ENCODE results near the gene UBE2Q1. TPM values are rescaled to one million over a fixed set of nuclear protein-coding genes. Genes with fewer than 3 reads are reported as not detected.
"Not testable (repeated sequence)": the region's sequence is repeated elsewhere in the genome, so short reads cannot be mapped to it uniquely, and the experiment has no call there.

Gene UBE2Q1
- total and polyA plus RNA-seq, 10 donors: 25.8 to 119 (median 67.8) TPM

GRCh38 chr1:154536570-154536969, 21.9 kb downstream of the UBE2Q1 start:
- TF ChIP-seq POLR2AphosphoS5 (IDR thresholded peaks at IDR 0.05) (no peak), POLR2A (IDR thresholded peaks at IDR 0.05) (no peak)
- TF ChIP-seq, protein P1, sequence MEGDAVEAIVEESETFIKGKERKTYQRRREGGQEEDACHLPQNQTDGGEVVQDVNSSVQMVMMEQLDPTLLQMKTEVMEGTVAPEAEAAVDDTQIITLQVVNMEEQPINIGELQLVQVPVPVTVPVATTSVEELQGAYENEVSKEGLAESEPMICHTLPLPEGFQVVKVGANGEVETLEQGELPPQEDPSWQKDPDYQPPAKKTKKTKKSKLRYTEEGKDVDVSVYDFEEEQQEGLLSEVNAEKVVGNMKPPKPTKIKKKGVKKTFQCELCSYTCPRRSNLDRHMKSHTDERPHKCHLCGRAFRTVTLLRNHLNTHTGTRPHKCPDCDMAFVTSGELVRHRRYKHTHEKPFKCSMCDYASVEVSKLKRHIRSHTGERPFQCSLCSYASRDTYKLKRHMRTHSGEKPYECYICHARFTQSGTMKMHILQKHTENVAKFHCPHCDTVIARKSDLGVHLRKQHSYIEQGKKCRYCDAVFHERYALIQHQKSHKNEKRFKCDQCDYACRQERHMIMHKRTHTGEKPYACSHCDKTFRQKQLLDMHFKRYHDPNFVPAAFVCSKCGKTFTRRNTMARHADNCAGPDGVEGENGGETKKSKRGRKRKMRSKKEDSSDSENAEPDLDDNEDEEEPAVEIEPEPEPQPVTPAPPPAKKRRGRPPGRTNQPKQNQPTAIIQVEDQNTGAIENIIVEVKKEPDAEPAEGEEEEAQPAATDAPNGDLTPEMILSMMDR (IDR thresholded peaks at IDR 0.05 in 8 of 11, conservative IDR thresholded peaks at IDR 0.05 in 3 of 11): no peak
- no peaks in the 10 kb centered on the region for H3K4me1 ChIP-seq
- intact Hi-C loops (cut with DNase I; ENCODE audit: low total_unique reads): no loop called here
- no peak overlapping the region for H3K27ac ChIP-seq
- H3K27me3 ChIP-seq (replicated peaks in 1 of 7): no peaks in the 10 kb centered on the region
- no peaks in the 10 kb centered on the region for H3K9me3 ChIP-seq
- no peak for DNase-seq
- H3K4me3 ChIP-seq: no peak overlapping the region
- 75 to 92% (median 82%) methylated on average over 7 of the region's 7 CpGs for WGBS, 5 donors
- no peaks in the 10 kb centered on the region for H3K36me3 ChIP-seq

GRCh38 chr1:154533952-154534844, 24.3 kb downstream of the UBE2Q1 start:
- Histone ChIP-seq H3K36me3 (no peaks in the 10 kb centered on the region), H3K27me3 (replicated peaks in 1 of 7) (no peaks in the 10 kb centered on the region), H3K27ac (no peak overlapping the region), H3K4me1 (no peaks in the 10 kb centered on the region), H3K4me3 (no peak overlapping the region), H3K9me3 (no peaks in the 10 kb centered on the region)
- TF ChIP-seq POLR2AphosphoS5 (IDR thresholded peaks at IDR 0.05) (no peak), POLR2A (IDR thresholded peaks at IDR 0.05) (no peak)
- TF ChIP-seq, protein P1 (IDR thresholded peaks at IDR 0.05 in 8 of 11, conservative IDR thresholded peaks at IDR 0.05 in 3 of 11): no peak
- WGBS, 5 donors: 75 to 84% (median 81%) methylated on average over 11 of the region's 11 CpGs
- DNase-seq: no peak
- intact Hi-C loops (cut with DNase I; ENCODE audit: low total_unique reads): no loop called here

DNA sequence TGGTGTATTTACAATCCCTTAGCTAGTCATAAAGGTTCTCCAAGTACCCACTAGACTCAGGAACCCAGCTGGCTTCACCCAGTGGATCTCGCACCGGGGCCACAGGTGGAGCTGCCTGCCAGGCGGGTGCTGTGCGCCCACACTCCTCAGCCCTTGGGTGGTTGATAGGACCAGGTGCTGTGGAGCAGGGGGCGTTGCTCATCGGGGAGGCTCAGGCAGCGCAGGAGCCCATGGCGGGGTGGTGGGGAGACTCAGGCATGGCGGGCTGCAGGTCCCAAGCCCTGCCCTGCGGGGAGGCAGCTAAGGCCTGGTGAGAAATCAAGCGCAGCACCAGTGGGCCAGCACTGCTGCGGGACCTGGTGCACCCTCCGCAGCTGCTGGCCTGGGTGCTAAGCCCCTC, 26.5 kb downstream of the UBE2Q1 start:
- H3K4me1 ChIP-seq; H3K4me3 ChIP-seq; DNase-seq; intact Hi-C loops (cut with DNase I; ENCODE audit: low total_unique reads); H3K27me3 ChIP-seq (replicated peaks in 1 of 7); H3K27ac ChIP-seq; H3K9me3 ChIP-seq; H3K36me3 ChIP-seq: not testable (repeated sequence)
- 87 to 97% (median 96%) methylated on average over 7 to 13 of the region's 13 CpGs for WGBS, 5 donors

GRCh38 chr1:154529308-154529707, 29.2 kb downstream of the UBE2Q1 start:
- no peaks in the 10 kb centered on the region for H3K36me3 ChIP-seq
- no peaks in the 10 kb centered on the region for H3K9me3 ChIP-seq
- peaks cover 0 to 4% (median 0%) of the 10 kb centered on the region in 6 donors for H3K4me1 ChIP-seq
- DNase-seq: no peak
- WGBS, 5 donors: 86 to 98% (median 92%) methylated on average over 6 of the region's 6 CpGs
- no peak overlapping the region for H3K27ac ChIP-seq
- no peaks in the 10 kb centered on the region for H3K27me3 ChIP-seq (replicated peaks in 1 of 7)
- no peak overlapping the region for H3K4me3 ChIP-seq
- intact Hi-C loops (cut with DNase I; ENCODE audit: low total_unique reads): no loop called here
- TF ChIP-seq POLR2A (IDR thresholded peaks at IDR 0.05): no peak
- TF ChIP-seq, protein P1 (IDR thresholded peaks at IDR 0.05 in 8 of 11, conservative IDR thresholded peaks at IDR 0.05 in 3 of 11): no peak
- TF ChIP-seq POLR2AphosphoS5 (IDR thresholded peaks at IDR 0.05): no peak
